HepG2 (cell line): ENCODE measurements around the gene AKR1E2.

Experiments
- JUNB ChIP-seq: sonication (generic); formaldehyde crosslinking; IDR thresholded peaks from 2 replicates; pipeline ENCODE4 v1.8.0; 2022; ENCODE audit warnings: missing genetic modification reagents, mild to moderate bottlenecking, borderline replicate concordance
- MAX ChIP-seq: IDR thresholded peaks from 2 replicates; pipeline ENCODE4 v1.6.1; 2012; ENCODE audit warnings: inconsistent platforms
- NFE2L2 ChIP-seq: fragments of 150-350 bp; IDR thresholded peaks from 2 replicates; pipeline ENCODE4 v1.6.1; 2014; ENCODE audit warnings: low read length
- NFYB ChIP-seq: sonication (generic); formaldehyde crosslinking; IDR thresholded peaks from 2 replicates; pipeline ENCODE4 v1.4.0; 2020; ENCODE audit warnings: missing genetic modification reagents
- TAF1 ChIP-seq: sonication (generic); formaldehyde crosslinking; IDR thresholded peaks from 2 replicates; pipeline ENCODE4 v1.4.0; 2020; ENCODE audit warnings: missing genetic modification reagents
- THAP9 ChIP-seq: sonication (generic); formaldehyde crosslinking; IDR thresholded peaks from 2 replicates; pipeline ENCODE4; 2020; ENCODE audit warnings: missing genetic modification reagents, mild to moderate bottlenecking, borderline replicate concordance
- ZBTB38 ChIP-seq: sonication (generic); formaldehyde crosslinking; IDR thresholded peaks from 2 replicates; pipeline ENCODE4 v1.5.1; 2020; ENCODE audit warnings: mild to moderate bottlenecking, missing genetic modification reagents
- ZNF691 ChIP-seq: sonication (generic); formaldehyde crosslinking; IDR thresholded peaks from 2 replicates; pipeline ENCODE4 v1.4.0; 2020; ENCODE audit warnings: missing genetic modification reagents, low read depth, mild to moderate bottlenecking, borderline replicate concordance
- ZNF703 ChIP-seq: sonication (generic); formaldehyde crosslinking; IDR thresholded peaks from 2 replicates; pipeline ENCODE4 v1.5.1; 2020; ENCODE audit warnings: missing genetic modification reagents, mild to moderate bottlenecking, moderate library complexity, borderline replicate concordance

- TF ChIP-seq NFE2L2, result no peak
- no peak for TF ChIP-seq ZBTB38 (CRISPR knock-in tag)
- no peak for TF ChIP-seq JUNB (CRISPR knock-in tag)
- TF ChIP-seq ZNF691, result no peak
- TF ChIP-seq THAP9, result no peak
- no peak for TF ChIP-seq MAX
- TF ChIP-seq TAF1 (CRISPR knock-in tag), result no peak
- no peak for TF ChIP-seq ZNF703 (CRISPR knock-in tag)
- TF ChIP-seq NFYB (CRISPR knock-in tag), result no peak
Measured at GRCh38 chr10:4831091-4831490, 5.1 kb downstream of the AKR1E2 start.
